ENCODE measurements around the gene CADPS2.

GRCh38 chr7:122553761-122554160 lies 332.5 kb downstream of the CADPS2 start:
- TF ChIP-seq CTCF (IDR thresholded peaks at IDR 0.05) (no peak), ZFX (IDR thresholded peaks at IDR 0.05; ENCODE audit: borderline replicate concordance) (no peak)
